DMS153 treated with DMSO at 0.1 percent for 48 hours (cell line): Measurements from ENCODE around the gene DAPK3.
"Not testable (repeated sequence)": the region's sequence is repeated elsewhere in the genome, so short reads cannot be mapped to it uniquely, and the experiment has no call there.

ENCODE experiments used
- DNase-seq: peaks from one replicate; lab custom pipeline; 2025; ENCODE audit not compliant: unreplicated experiment; lab: John Stamatoyannopoulos, UW

Gene DAPK3

GRCh38 chr19:3979289-3979673 is 8.4 kb upstream of the DAPK3 start:
- no peak for DNase-seq

GRCh38 chr19:3978145-3978544 is 7.2 kb upstream of the DAPK3 start:
- DNase-seq: no peak

- no peak for DNase-seq
Measured at GRCh38 chr19:3977242-3978143, 6.6 kb upstream of the DAPK3 start.

- DNase-seq: no peak
Measured at GRCh38 chr19:3976495-3977241, 5.8 kb upstream of the DAPK3 start.

- DNase-seq: no peak
Measured at GRCh38 chr19:3975637-3976087, 4.8 kb upstream of the DAPK3 start.

- no peak for DNase-seq
Measured at GRCh38 chr19:3975144-3975543, 4.2 kb upstream of the DAPK3 start.

- no peak for DNase-seq
Measured at GRCh38 chr19:3970313-3970807, 539 bp downstream of the DAPK3 start.

- DNase-seq: no peak
Measured at GRCh38 chr19:3969435-3970312, 1.2 kb downstream of the DAPK3 start.

GRCh38 chr19:3968556-3969434 is 2.1 kb downstream of the DAPK3 start:
- DNase-seq: peak; percentile 12

GRCh38 chr19:3967983-3968382 is 2.9 kb downstream of the DAPK3 start:
- not testable (repeated sequence) for DNase-seq

- DNase-seq: no peak
Measured at GRCh38 chr19:3966051-3967017, 4.6 kb downstream of the DAPK3 start.

- no peak for DNase-seq
Measured at GRCh38 chr19:3964256-3965194, 6.4 kb downstream of the DAPK3 start.

GRCh38 chr19:3963458-3964255 is 7.2 kb downstream of the DAPK3 start:
- DNase-seq: no peak

- DNase-seq: no peak
Measured at GRCh38 chr19:3961007-3961406, 9.9 kb downstream of the DAPK3 start.

- DNase-seq: no peak
Measured at GRCh38 chr19:3959766-3960131, 11.2 kb downstream of the DAPK3 start.

GRCh38 chr19:3958836-3959765 is 11.8 kb downstream of the DAPK3 start:
- DNase-seq: no peak
